ENCODE data around the gene CFAP99. TPM values are rescaled to one million over a fixed set of nuclear protein-coding genes. Genes with fewer than 3 reads are reported as not detected.

The CFAP99 gene
- total and polyA plus RNA-seq, 9 of the 15 experiments (the other 6 are each of a cell fraction or from before 2014, with no cell fraction given) = 0.07 to 0.18 (median 0.09) TPM; not detected in 6

DNA sequence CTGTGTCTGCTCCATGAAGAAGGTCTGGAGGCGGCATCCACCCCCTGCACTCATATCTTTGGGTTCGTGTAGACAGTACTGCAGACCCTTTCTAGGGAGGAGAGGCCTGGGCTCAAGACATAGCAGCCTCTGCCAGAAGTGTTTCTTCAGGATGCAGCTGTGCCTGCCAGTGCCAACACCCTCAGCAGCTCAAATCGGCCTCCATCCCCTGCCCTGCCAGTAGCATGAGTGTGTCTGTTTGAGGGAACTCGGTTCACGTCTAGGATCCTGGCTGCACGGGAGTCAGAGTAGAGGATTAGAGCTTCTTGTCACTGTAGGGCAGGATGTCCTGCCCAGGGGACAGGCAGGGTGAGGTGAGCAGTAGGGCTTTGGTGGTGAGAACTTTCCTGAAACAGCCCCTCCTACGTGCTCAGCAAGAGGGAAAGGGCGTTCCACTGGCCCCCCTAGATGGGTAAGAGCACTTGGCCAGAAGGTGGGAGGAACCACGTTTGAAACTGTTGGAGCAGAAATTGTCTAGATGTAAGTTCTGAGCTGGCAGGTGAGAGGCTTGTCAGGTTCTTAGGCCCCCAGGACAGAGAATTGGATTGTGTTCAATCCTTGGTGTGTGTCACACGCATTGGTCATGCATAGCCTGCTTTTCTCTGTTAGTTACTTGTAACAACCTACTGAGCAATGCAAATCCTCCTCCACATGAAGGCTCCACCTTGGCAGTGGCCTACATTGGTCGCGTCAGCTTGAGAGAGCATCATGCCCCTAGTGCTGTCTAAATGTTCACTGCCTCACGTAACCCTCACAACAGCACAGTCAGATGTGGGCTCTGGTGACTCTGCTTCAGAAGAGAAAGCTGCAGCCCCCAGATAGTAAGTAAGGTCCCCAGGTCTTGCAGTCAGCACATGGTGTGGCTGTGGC lies 91.8 kb downstream of the CFAP99 start:
- 88% methylated on average over 13 of the region's 13 CpGs for WGBS (ENCODE audit: insufficient coverage, low coverage, missing lambda C conversion rate)
- H3K79me2 ChIP-seq (ENCODE audit: control insufficient read depth, insufficient read depth, low read length) = peaks cover 13% of the 10 kb centered on the region; the same call in 2 of the 3 replicates
- POLR2A ChIA-PET = interaction anchor here (0.6 to 0.9 kb wide), 2 partner anchors 13 to 1150 kb away, joined by 3 read pairs; no protein-coding TSS in a partner anchor
- TF ChIP-seq RBM22 (IDR thresholded peaks at IDR 0.05; ENCODE audit: low read depth, low read length, poor library complexity, severe bottlenecking) (no peak), POLR2B (IDR thresholded peaks at IDR 0.05; ENCODE audit: low read depth, partially characterized antibody) (peak; percentile 29), BCL6 (CRISPR knock-in tag; IDR thresholded peaks at IDR 0.05) (no peak), EP400 (IDR thresholded peaks at IDR 0.05) (no peak), NFE2L1 (tag; IDR thresholded peaks at IDR 0.05; ENCODE audit: borderline replicate concordance, low read depth) (no peak), GATA2 (CRISPR knock-in tag; IDR thresholded peaks at IDR 0.05) (no peak), ZNF785 (CRISPR knock-in tag; IDR thresholded peaks at IDR 0.05) (no peak), HDGF (IDR thresholded peaks at IDR 0.05) (no peak), FOXP4 (CRISPR knock-in tag; IDR thresholded peaks at IDR 0.05; ENCODE audit: borderline replicate concordance) (no peak), ARID1B (IDR thresholded peaks at IDR 0.05) (no peak), PRDM10 (IDR thresholded peaks at IDR 0.05; ENCODE audit: partially characterized antibody) (no peak)
- TF ChIP-seq, protein P1, sequence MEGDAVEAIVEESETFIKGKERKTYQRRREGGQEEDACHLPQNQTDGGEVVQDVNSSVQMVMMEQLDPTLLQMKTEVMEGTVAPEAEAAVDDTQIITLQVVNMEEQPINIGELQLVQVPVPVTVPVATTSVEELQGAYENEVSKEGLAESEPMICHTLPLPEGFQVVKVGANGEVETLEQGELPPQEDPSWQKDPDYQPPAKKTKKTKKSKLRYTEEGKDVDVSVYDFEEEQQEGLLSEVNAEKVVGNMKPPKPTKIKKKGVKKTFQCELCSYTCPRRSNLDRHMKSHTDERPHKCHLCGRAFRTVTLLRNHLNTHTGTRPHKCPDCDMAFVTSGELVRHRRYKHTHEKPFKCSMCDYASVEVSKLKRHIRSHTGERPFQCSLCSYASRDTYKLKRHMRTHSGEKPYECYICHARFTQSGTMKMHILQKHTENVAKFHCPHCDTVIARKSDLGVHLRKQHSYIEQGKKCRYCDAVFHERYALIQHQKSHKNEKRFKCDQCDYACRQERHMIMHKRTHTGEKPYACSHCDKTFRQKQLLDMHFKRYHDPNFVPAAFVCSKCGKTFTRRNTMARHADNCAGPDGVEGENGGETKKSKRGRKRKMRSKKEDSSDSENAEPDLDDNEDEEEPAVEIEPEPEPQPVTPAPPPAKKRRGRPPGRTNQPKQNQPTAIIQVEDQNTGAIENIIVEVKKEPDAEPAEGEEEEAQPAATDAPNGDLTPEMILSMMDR (IDR thresholded peaks at IDR 0.05 in 2 of 3, conservative IDR thresholded peaks at IDR 0.05 in 1 of 3; ENCODE audit: insufficient read depth in 2 of 3, low read depth in 1 of 3, low read length in 3 of 3) = no peak
- TF ChIP-seq, protein P2, sequence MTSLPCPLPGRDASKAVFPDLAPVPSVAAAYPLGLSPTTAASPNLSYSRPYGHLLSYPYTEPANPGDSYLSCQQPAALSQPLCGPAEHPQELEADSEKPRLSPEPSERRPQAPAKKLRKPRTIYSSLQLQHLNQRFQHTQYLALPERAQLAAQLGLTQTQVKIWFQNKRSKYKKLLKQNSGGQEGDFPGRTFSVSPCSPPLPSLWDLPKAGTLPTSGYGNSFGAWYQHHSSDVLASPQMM (CRISPR knock-in tag; IDR thresholded peaks at IDR 0.05) = no peak

More for the DNA sequence above, 91.8 kb downstream of the CFAP99 start:
- no peak for ATAC-seq
- Histone ChIP-seq H3K27ac (ENCODE audit: extremely low read depth, low read depth, low read length) (no peak overlapping the region), H3K4me2 (ENCODE audit: insufficient read depth, low read length) (no peak overlapping the region), H3K36me3 (ENCODE audit: control insufficient read depth, insufficient read depth, low read length) (peaks cover 90% of the 10 kb centered on the region), H4K20me1 (replicated peaks; ENCODE audit: control insufficient read depth, insufficient read depth, low read length) (peaks cover 6% of the 10 kb centered on the region; the same call in 1 of the 2 replicates), H3K9me3 (replicated peaks; ENCODE audit: control insufficient read depth, insufficient read depth, low read depth, low read length) (no peaks in the 10 kb centered on the region), H3K27me3 (ENCODE audit: control insufficient read depth in 2 of 2, insufficient read depth in 2 of 2, low read length in 2 of 2) (no peaks in the 10 kb centered on the region), H2AFZ (ENCODE audit: low read depth, low read length) (no peak overlapping the region), H3K9ac (ENCODE audit: insufficient read depth in 1 of 2, low read depth in 2 of 2, low read length in 2 of 2) (peak overlapping the region in 1 of 2 experiments; percentile 36; a peak in 2 of 4 replicates), H3K4me3 (no peak overlapping the region), H3K9me1 (ENCODE audit: control insufficient read depth, insufficient read depth, low read length) (peaks cover 4% of the 10 kb centered on the region), H3K4me1 (replicated peaks in 1 of 2; ENCODE audit: control insufficient read depth in 2 of 2, insufficient read depth in 2 of 2, low read length in 2 of 2) (no peaks in the 10 kb centered on the region; a peak in 1 of 5 replicates)
- FAIRE-seq = no peak
- in situ Hi-C loops (cut with MboI) (no loop called here), intact Hi-C loops (cut with micrococcal nuclease) (no loop called here)
- no TSS peak for BruUV-seq (replicated peaks)
- CTCF ChIA-PET (ENCODE audit: low intra/inter-chr PET ratio) = no interaction called here
- peak in 1 of 4 experiments; percentile 8 for DNase-seq (ENCODE audit: extremely low read depth in 1 of 4, low spot score in 3 of 4)

All from K562 (cell line).